Measurements from ENCODE around the gene CCR3.
"Not testable (repeated sequence)": the region's sequence is repeated elsewhere in the genome, so short reads cannot be mapped to it uniquely, and the experiment has no call there.

Gene CCR3

GRCh38 chr3:46242120-46242519 lies at the start of gene CCR3:
CCR3 (plus strand) TSS chr3:46242460; CDS start chr3:46265159, 22,699 bp downstream.
- no peak for DNase-seq (ENCODE audit: low read depth, low spot score)

- no peak for DNase-seq (ENCODE audit: low read depth, low spot score)
Observed at GRCh38 chr3:46192939-46193338, 49.3 kb upstream of the CCR3 start.

- DNase-seq (ENCODE audit: low read depth, low spot score) = no peak
Observed at GRCh38 chr3:46193436-46193835, 48.8 kb upstream of the CCR3 start.

GRCh38 chr3:46194868-46195553 lies 47.2 kb upstream of the CCR3 start:
- no peak for DNase-seq (ENCODE audit: low read depth, low spot score)

GRCh38 chr3:46196261-46196957 lies 45.9 kb upstream of the CCR3 start:
- DNase-seq (ENCODE audit: low read depth, low spot score) = no peak

- DNase-seq (ENCODE audit: low read depth, low spot score) = no peak
Observed at GRCh38 chr3:46200211-46200610, 42.0 kb upstream of the CCR3 start.

GRCh38 chr3:46200790-46201189 lies 41.5 kb upstream of the CCR3 start:
- no peak for DNase-seq (ENCODE audit: low read depth, low spot score)

- no peak for DNase-seq (ENCODE audit: low read depth, low spot score)
Observed at GRCh38 chr3:46202535-46202934, 39.7 kb upstream of the CCR3 start.

- no peak for DNase-seq (ENCODE audit: low read depth, low spot score)
Observed at GRCh38 chr3:46203681-46204080, 38.6 kb upstream of the CCR3 start.

GRCh38 chr3:46205286-46205960 lies 36.8 kb upstream of the CCR3 start:
- DNase-seq (ENCODE audit: low read depth, low spot score) = no peak

GRCh38 chr3:46206282-46207015 lies 35.8 kb upstream of the CCR3 start:
- no peak for DNase-seq (ENCODE audit: low read depth, low spot score)

GRCh38 chr3:46207514-46207913 lies 34.7 kb upstream of the CCR3 start:
- not testable (repeated sequence) for DNase-seq (ENCODE audit: low read depth, low spot score)

GRCh38 chr3:46208167-46208704 lies 34.0 kb upstream of the CCR3 start, which contains the start of gene CCR1:
CCR1 (minus strand) TSS chr3:46208313; CDS start chr3:46204313, 4,000 bp downstream.
- no peak for DNase-seq (ENCODE audit: low read depth, low spot score)

- no peak for DNase-seq (ENCODE audit: low read depth, low spot score)
Observed at GRCh38 chr3:46209053-46209452, 33.2 kb upstream of the CCR3 start.

- DNase-seq (ENCODE audit: low read depth, low spot score) = no peak
Observed at GRCh38 chr3:46209746-46210470, 32.4 kb upstream of the CCR3 start.

GRCh38 chr3:46212101-46212500 lies 30.2 kb upstream of the CCR3 start:
- no peak for DNase-seq (ENCODE audit: low read depth, low spot score)

GRCh38 chr3:46213201-46213600 lies 29.1 kb upstream of the CCR3 start:
- DNase-seq (ENCODE audit: low read depth, low spot score) = no peak

GRCh38 chr3:46214751-46215352 lies 27.4 kb upstream of the CCR3 start:
- no peak for DNase-seq (ENCODE audit: low read depth, low spot score)

GRCh38 chr3:46215810-46216414 lies 26.3 kb upstream of the CCR3 start:
- DNase-seq (ENCODE audit: low read depth, low spot score) = no peak

GRCh38 chr3:46218196-46218709 lies 24.0 kb upstream of the CCR3 start:
- no peak for DNase-seq (ENCODE audit: low read depth, low spot score)

Data from iPS DF 19.7 (cell line).